HG03039 (cell line): ENCODE data around the gene BAK1.
"Not testable (repeated sequence)": the region's sequence is repeated elsewhere in the genome, so short reads cannot be mapped to it uniquely, and the experiment has no call there.

Experiments
- ATAC-seq: cut with Tn5 transposase; IDR thresholded peaks from one replicate; pipeline ENCODE4 v1.9.1; 2021; ENCODE audit warnings: mild to moderate bottlenecking, moderate library complexity; ENCODE audit not compliant: unreplicated experiment

Gene BAK1

GRCh38 chr6:33609019-33609418, 28.9 kb upstream of the BAK1 start:
- ATAC-seq = no peak

GRCh38 chr6:33607784-33608161, 27.7 kb upstream of the BAK1 start:
- ATAC-seq = no peak

DNA sequence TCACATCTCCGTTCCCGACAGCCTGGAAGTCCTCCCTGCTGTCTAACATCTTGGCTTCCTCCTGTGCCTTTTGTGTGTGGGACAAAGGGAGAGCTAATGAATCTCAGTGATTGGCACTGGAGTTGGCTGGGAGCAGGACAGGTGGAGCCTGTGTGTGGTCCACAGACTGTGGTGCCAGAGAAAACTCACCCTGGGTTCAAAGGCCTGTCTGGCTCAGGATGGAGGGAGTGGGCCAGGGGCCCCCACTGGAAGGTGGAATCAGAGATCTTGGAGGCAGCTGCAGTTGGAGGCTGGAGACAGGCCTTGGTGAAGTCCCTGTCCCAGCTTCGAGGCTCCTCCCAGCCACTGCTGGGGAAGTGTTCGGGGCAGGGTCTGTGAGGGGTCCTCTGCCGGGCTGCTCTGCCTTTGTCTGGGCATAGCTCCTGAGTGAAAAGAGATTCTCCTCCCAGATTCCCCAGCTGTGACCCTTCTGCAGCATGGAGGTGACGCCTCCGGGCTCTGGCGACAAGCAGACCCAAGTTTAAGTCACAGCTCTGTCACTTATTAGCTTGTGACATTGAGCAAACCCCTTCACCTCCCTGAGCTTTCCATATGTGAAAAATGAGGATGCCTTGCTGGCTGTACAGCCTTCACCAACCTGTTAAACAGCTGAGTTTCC, 27.2 kb upstream of the BAK1 start:
- no peak for ATAC-seq

- ATAC-seq = no peak
Measured at GRCh38 chr6:33606642-33607041, 26.6 kb upstream of the BAK1 start.

DNA sequence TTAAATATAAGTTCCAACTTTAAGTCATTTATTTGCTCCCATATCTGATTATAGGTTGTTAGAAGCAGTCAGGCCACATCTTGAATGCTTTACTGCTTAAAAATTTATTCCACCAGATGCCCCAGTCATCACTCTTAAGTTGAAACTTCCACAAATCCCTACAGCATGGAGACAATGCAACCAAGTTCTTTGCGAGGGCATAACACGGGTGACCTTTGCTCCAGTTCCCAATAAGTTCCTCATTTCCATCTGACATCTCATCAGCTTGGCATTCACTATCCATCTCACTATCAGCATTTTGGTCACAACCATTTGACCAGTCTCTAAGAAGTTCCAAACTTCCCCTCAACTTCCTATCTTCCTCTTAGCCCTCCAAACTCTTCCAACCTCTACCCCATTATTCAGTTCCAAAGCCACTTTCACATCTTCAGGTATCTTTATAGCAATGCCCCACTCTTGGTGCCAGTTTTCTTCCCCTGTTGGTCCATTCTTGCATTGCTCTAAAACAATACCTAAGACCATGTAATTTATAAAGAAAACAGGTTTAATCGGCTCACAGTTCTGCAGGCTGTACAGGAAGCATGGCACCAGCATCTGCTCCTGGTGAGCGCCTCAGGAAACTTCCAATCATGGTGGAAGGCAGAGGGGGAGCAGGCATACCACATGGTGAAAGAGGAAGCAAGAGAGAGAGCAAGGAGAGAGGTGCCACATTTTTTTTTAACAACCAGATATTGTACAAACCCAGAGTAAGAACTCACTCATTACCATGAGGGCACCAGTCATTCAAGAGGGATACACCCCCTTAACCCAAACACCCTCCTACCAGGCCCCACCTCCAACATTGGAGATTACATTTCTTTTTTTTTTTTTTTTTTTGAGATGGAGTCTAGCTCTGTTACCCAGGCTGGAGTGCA, 25.1 kb upstream of the BAK1 start:
- no peak for ATAC-seq

DNA sequence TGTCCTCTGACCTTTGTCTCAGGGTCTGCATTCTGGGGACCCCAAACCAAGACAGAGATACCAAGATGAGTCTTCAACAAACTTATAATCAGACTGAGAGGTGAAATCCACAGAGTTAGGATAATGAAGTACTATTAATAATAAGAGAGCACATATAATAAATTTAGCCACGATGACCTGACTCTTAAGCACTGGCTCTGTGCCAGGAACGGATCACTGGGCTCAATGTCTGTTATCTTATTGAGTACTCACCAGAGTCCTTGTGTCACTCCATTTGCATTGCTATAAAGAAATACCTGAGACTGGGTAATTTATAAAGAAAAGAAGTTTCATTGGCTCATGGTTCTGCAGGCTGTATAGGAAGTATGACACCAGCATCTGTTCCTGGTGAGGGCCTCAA, 22.1 kb upstream of the BAK1 start:
- ATAC-seq = no peak

DNA sequence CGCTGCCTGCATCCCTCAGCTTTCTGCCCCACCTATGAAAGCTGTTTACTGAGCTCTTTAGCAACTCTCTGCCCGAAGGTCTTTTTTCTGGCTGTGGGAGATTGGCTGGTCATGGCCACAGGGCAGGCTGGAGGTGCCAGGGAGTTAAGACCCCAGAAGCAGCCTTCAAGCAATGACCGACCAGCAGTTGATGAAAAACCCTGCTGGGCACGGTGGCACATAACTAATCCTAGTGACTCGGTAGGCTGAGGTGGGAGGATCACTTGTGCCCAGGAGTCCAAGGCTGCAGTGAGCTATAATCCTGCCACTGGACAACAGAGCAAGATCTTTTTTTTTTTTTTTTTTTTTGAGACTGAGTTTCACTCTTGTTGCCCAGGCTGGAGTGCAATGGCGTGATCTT, 20.7 kb upstream of the BAK1 start:
- ATAC-seq = no peak

- ATAC-seq = no peak
Measured at GRCh38 chr6:33599413-33599938, 19.4 kb upstream of the BAK1 start.

GRCh38 chr6:33597551-33598322, 17.7 kb upstream of the BAK1 start:
- ATAC-seq = no peak

DNA sequence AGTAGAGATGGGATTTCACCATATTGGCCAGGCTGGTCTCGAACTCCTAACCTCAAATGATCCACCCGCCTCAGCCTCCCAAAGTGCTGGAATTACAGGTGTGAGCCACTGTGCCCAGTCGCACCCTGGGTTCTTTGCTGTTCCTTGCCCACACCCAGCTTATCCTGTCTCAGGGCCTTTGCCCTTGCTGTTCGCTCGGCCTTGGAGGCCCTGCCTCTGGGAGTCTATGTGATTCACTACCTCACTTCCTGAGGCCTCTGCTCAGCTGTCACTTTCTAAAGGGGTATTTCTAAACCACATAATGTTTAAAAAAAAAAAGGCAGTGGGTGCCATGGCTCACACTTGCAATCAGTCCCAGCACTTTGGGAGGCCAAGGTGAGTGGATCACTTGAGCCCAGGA, 16.8 kb upstream of the BAK1 start:
- not testable (repeated sequence) for ATAC-seq

DNA sequence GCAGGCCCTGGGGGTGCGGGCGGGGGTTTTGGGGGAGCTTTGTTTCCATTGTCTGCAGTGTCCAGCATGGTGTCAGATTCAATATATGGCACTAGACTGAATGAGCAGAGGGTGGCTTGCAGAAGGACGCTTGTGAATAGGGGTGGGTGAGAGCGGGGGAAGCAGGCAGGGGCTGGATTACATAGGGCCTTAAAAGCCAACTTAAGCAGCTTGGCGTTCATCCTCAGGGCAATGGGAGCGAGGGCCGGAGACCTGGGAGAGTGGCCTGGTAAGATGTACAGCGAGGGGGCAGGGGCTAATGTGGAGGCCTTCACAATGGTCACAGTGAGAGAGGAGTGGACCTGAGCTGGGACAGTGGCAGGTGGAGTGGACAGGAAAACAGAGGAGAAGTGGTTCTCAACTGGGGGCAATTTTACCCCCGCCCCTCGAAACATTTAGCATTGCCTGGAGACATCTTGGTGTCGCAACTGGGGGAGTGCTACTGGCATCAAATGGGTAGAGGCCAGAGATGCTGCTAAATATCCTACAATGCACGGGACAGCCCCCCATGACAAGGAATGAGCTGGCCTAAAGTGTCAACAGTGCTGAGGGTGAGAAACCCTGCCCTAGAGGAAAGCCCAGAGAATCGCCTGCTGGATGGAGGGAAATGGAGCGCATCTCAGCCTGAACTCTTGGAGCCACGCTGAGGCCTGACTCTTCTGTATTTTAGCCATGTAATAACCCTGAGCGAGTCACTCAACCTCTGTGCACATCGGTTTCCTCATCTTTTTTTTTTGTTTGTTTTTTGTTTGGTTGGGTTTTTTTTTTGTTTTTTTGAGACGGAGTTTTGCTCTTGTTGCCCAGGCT, 15.1 kb upstream of the BAK1 start:
- no peak for ATAC-seq

DNA sequence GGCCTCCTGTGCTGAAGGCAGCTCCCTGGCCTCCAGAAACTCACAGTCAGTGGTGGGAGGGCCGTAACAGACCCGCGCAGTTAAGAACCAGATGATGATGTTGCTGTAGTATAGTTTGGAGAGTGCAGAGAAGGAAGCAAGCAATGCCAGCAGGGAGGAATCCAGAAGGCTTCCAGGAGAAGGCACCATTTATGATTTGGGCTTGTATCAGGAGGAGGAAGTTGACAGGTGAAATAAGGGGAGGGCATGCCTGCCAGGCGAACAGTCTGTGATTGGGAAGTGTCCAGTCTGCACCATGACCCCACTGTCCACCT, 13.3 kb upstream of the BAK1 start:
- ATAC-seq = no peak

DNA sequence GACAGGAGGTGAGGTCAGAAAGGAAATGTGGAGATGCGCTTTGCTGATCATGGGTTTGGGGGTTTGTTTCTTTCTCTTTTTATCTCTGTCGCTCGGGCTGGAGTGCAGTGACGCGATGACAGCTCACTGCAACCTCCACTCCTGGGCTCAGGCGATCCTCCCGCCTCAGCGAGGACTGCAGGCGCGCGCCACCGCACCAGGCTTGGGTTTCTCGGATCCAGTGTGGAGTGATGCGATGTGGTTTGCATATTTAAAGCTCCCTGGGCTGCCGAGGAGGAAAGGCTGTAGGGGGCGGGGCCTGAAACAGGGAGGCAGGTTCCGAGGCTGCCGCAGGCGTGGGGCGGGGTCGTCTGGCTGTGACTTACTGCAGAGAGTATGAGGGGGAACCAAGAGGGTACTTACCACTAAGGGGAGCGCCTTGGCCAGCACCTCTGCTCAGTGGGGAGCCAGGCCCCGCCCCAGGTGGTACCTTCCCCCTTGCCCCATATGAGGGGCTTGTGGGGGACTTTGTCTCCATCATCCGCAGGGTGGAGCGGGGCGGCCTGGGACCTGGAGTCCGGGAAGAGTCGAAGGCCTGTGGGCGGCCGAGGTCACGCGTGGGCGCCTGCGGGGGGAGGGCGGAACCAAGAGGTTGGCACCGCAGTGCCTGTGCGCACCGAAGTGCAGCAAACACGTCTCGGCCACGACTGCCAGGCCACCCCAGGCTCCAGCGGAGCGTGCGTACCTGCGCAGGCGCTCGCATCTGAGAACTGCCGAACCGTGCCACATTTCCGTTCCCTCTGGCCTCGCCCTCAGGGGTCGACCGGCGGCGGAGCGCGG, 12.7 kb upstream of the BAK1 start:
- ATAC-seq = no peak

DNA sequence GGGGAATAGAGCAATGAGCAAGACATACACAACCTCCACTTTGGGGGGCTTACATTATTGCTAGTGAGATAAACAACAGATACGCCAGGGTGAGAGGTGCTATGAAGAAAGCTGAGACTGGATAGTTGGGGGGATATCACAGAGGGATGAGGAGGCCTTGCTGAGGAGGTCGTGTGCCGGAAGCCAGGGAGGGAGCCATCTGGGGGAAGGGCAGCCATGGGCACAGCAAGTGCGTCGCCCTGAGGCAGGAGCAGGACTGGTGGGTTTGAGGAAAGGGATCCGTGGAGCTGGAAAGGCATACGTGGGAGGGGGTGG, 12.2 kb upstream of the BAK1 start:
- no peak for ATAC-seq

GRCh38 chr6:33591424-33592032, 11.5 kb upstream of the BAK1 start:
- ATAC-seq = no peak

DNA sequence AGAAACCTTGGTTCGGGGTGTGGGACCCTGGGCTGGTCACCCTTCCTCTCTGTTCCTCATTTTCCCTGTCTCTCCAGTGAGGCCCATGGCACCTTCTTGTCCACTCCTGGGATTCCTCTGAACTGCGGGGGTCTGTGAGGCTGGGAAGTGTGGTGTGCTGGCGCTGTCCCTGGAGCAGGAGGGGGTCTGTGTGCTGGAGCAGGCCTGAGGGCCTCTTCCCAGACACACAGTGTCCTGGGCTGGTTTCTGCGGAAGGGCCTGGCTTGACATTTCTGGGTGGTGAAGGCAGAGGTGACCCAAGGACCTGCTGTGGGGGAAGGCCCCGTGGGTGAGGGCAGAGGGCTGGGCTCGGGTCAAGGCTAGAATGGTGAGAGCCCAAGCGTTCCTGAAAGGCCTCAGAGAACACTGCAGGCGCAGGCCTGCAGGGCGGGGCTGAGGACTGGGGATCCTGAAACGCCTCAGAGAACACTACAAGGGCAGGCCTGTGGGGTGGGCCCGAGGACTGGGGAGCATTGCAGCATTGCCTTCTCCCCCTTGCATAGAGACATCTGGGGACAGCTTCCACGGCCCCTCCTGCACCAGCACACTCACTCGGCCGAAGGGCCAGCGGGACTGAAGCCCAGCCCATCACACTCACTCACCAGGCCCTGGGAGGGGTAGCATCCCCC, 10.6 kb upstream of the BAK1 start:
- no peak for ATAC-seq

DNA sequence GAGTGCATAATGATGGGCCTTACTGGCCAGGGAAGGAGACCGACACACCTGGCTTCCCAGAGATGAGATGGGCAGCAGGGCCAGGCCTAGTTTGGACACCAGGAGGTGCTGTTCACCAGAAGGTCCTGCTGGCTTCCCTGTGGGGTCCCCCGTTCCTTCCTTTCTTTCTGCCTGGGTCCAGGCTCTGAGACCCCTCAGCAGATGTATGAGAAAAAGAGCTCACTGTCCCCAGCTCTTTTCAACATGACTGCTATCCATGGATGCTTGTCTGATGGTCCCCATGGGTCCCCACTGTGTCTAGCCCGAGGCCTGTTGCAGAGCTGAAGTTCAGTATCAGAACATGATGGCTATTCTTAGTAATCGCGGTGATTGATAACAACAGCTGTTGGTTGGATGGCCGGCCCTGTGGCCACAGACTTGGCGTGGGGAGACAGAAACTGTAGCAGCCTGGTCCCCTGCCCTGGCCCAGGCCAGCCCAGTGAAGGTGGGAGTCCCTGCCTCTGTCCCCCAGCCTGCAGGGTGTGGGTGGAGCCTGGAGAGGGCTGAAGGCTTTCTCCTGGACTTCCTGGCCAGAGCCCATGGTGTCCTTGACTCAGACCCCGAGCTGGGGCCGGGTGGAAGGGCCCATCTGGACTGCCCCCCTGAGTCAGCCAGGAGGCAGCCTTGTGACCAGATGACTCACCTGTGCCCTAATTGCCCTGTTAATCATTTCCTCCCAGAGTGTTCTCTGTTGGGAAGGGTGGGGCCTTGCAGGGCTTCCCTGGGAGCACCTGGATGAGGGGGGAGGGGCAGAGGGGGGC, 9.9 kb upstream of the BAK1 start:
- no peak for ATAC-seq

DNA sequence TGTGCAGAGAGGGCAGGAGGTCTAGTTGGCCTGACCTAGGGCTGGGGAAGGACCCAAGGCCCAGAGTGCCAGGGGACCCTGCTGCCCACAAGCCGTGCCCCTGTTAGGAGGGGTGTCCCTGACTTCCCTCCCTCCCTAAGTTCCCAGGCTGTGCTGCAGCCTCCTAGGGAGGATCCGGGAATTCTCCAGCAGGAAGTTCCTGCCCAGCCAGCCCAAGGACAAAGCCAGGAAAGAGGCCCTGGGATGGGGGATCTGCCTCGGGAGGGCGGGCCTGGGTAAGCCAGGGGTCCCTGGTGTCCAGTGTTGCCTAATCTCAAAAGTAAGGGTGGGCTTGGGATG, 9.3 kb upstream of the BAK1 start:
- ATAC-seq = no peak
